SHP77 treated with DMSO at 0.1 percent for 48 hours (cell line): Measurements from ENCODE around the gene GON7.

Experiments
- DNase-seq: peaks from one replicate; lab custom pipeline; 2025; lab: John Stamatoyannopoulos, UW

The GON7 gene

DNA sequence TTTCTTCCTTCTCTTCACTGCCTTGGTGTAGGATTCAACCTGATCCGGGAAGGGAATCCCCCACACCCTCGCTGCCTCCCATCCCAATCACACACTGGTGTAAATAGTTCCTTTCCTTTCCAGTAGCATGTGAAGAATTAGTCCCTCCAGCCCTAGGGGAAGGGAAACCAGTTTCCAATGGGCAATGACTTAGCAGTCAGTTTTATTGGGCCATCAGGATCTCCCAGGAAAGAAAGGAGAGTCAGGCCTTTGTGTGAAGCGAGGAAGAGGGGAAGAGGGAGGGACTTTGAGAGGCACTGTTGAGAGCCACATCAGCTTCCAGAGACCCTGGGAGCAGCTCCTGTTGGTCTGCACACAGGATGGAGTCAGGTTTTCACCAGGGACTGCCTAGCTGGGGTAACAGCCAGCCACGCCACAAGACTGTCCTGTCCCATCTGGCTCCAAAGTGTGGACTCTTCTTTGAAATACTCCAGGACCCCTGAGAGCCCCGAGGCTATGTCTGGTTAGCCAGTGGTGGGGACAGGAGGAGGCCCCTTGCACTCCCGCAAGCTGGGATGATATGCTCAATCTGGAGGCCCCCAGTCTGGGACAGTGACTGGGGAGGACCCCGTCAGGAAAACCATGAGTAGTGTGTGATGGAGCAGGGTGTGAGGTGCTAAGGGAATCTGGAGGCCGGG lies 50.0 kb downstream of the GON7 start:
- no peak for DNase-seq

DNA sequence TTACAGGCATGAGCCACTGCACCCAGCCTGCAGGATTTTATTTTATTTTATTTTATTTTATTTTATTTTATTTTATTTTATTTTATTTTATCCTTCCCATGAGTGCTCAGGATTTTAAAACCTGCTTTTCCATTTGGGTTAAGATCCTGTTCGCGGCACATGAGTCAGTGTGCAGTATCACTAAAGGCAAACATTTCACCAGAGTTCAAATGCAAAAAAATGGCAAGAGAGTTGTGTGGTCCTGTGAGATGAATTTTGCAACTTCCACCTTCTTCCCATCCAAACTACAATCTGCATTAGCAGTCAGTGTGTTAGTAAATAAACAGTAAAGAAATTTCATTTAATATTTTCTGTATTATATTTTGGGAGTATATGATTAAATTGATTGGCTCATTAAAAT lies 51.2 kb downstream of the GON7 start:
- no peak for DNase-seq

DNA sequence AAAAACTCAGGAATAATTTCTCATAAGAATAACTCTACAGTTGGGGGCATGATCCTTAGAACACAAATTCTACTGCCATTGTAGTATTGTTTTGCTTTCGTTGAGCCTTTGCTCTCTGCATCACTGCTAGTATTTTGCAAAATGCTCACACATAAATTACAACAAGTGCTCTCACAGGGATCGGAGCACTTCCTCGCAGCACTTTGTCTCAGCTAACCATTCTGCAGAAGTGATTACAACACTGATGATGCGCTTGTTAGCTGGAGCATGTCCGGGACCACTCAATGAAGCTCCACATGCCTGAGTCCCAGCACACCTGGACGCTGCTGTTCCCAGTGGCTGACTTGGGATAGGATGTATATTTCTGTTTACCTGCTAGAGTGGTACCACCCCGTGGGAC lies 53.7 kb downstream of the GON7 start:
- no peak for DNase-seq
